HCT116 (cell line): Measurements from ENCODE around the gene CNTN5.

Experiments used
- EZH2 ChIP-seq: fragments of 200-600 bp; sonication (generic); IDR thresholded peaks from 2 replicates; pipeline ENCODE4 v1.6.1; 2017; ENCODE audit warnings: antibody characterized with exemption, mixed run types
- FOSL1 ChIP-seq: IDR thresholded peaks from 2 replicates; pipeline ENCODE4 v1.6.1; 2012; ENCODE audit warnings: low read depth
- POLR2A ChIP-seq: IDR thresholded peaks from 2 replicates; pipeline ENCODE4 v1.7.0; 2011; ENCODE audit warnings: borderline replicate concordance; ENCODE audit not compliant: insufficient read depth, insufficient read length; ENCODE audit errors: extremely low read depth
- POLR2AphosphoS5 ChIP-seq: IDR thresholded peaks from 2 replicates; pipeline ENCODE4 v1.6.1; 2011; ENCODE audit warnings: mild to moderate bottlenecking, low read depth, low read length, moderate library complexity
- YY1 ChIP-seq: IDR thresholded peaks from 2 replicates; pipeline ENCODE4 v1.6.1; 2011; ENCODE audit warnings: low read length, low read depth, moderate library complexity, mild to moderate bottlenecking; ENCODE audit not compliant: insufficient replicate concordance; ENCODE audit errors: extremely low read depth
- TF ChIP-seq, protein P1 (sequence below), 3 experiments: fragments of 200-600 bp in 1 of 3; sonication (generic) in 1 of 3; IDR thresholded peaks in 2 of 3; conservative IDR thresholded peaks in 1 of 3; 2 replicates each; pipeline ENCODE4 v1.5.1; 2012 to 2017; ENCODE audit warnings: low read depth in 2 of 3, low read length in 2 of 3, antibody characterized with exemption in 1 of 3, borderline replicate concordance in 1 of 3, control low read depth in 1 of 3, mild to moderate bottlenecking in 1 of 3, mixed read lengths in 1 of 3, mixed run types in 1 of 3, moderate library complexity in 1 of 3; ENCODE audit not compliant: insufficient read depth in 1 of 3
- TF ChIP-seq, protein P2 (sequence below): IDR thresholded peaks from 2 replicates; pipeline ENCODE4 v1.6.1; 2012; ENCODE audit warnings: low read depth

DNA sequence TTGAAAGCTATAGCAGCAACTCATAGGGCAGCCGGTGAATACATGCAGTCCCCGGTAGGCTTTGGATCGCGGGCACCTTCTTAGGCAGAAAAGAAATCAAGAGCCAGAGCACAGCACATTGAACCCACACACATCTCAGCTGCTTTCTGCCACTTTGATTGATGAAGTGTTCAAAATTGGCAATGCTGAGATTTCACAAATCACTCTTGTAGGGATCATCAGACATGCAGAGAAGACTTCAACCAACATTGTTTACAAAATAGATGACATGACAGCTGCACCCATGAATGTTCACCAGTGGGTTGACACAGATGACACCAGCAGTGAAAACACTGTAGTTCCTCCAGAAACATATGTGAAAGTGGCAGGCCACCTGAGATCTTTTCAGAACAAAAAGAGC, 1316.1 kb downstream of the CNTN5 start:
- TF ChIP-seq YY1 (no peak), FOSL1 (no peak), POLR2AphosphoS5 (no peak), POLR2A (no peak), EZH2 (no peak)
- TF ChIP-seq, protein P1, sequence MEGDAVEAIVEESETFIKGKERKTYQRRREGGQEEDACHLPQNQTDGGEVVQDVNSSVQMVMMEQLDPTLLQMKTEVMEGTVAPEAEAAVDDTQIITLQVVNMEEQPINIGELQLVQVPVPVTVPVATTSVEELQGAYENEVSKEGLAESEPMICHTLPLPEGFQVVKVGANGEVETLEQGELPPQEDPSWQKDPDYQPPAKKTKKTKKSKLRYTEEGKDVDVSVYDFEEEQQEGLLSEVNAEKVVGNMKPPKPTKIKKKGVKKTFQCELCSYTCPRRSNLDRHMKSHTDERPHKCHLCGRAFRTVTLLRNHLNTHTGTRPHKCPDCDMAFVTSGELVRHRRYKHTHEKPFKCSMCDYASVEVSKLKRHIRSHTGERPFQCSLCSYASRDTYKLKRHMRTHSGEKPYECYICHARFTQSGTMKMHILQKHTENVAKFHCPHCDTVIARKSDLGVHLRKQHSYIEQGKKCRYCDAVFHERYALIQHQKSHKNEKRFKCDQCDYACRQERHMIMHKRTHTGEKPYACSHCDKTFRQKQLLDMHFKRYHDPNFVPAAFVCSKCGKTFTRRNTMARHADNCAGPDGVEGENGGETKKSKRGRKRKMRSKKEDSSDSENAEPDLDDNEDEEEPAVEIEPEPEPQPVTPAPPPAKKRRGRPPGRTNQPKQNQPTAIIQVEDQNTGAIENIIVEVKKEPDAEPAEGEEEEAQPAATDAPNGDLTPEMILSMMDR (IDR thresholded peaks at IDR 0.05 in 2 of 3, conservative IDR thresholded peaks at IDR 0.05 in 1 of 3; ENCODE audit: borderline replicate concordance in 1 of 3, insufficient read depth in 1 of 3, low read depth in 2 of 3, low read length in 2 of 3): no peak
- TF ChIP-seq, protein P2, sequence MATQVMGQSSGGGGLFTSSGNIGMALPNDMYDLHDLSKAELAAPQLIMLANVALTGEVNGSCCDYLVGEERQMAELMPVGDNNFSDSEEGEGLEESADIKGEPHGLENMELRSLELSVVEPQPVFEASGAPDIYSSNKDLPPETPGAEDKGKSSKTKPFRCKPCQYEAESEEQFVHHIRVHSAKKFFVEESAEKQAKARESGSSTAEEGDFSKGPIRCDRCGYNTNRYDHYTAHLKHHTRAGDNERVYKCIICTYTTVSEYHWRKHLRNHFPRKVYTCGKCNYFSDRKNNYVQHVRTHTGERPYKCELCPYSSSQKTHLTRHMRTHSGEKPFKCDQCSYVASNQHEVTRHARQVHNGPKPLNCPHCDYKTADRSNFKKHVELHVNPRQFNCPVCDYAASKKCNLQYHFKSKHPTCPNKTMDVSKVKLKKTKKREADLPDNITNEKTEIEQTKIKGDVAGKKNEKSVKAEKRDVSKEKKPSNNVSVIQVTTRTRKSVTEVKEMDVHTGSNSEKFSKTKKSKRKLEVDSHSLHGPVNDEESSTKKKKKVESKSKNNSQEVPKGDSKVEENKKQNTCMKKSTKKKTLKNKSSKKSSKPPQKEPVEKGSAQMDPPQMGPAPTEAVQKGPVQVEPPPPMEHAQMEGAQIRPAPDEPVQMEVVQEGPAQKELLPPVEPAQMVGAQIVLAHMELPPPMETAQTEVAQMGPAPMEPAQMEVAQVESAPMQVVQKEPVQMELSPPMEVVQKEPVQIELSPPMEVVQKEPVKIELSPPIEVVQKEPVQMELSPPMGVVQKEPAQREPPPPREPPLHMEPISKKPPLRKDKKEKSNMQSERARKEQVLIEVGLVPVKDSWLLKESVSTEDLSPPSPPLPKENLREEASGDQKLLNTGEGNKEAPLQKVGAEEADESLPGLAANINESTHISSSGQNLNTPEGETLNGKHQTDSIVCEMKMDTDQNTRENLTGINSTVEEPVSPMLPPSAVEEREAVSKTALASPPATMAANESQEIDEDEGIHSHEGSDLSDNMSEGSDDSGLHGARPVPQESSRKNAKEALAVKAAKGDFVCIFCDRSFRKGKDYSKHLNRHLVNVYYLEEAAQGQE: no peak
